GM08714 (cell line): ENCODE measurements around the gene KLF2.

Experiments
- H3K4me3 ChIP-seq: fragments of 200-500 bp; sonication (Bioruptor generic); 2 replicates; pipeline ENCODE4 v1.5.1; 2014; ENCODE audit warnings: mild to moderate bottlenecking, low read length, inconsistent platforms
- ZNF274 ChIP-seq: IDR thresholded peaks from 2 replicates; pipeline ENCODE4 v1.6.1; 2012; ENCODE audit warnings: mild to moderate bottlenecking, low read depth, low read length

Gene KLF2

DNA sequence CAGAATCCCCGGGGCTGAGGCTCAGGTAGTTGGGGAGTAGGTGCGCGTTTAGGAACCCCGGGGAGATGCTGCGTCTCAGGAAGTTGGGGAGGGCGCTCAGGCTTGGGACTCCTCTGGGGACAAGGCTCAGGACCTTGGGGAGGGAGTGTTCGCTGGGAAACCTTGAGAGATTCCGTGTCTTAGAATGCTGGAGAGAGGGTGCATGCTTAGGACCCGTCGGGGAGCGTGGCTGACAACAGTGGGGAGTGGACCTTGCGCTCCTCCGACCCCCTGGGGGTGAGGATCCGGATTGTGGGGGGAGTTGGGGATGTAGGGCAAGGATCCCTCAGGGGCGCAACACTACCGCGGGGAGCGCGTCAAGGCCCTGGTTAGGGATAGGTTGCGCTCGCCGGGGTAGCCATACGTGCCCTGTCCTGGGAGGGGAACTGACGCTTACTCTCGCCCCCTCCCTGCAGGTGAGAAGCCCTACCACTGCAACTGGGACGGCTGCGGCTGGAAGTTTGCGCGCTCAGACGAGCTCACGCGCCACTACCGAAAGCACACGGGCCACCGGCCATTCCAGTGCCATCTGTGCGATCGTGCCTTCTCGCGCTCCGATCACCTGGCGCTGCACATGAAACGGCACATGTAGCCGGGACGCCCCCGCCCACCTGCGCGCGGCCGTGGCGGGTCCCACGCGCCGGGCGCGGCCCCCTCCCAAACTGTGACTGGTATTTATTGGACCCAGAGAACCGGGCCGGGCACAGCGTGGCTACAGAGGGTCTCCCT is 2.0 kb downstream of the KLF2 start:
- no peak for TF ChIP-seq ZNF274
- H3K4me3 ChIP-seq = peak overlapping the region; percentile 56; the same call in 1 of the 2 replicates

DNA sequence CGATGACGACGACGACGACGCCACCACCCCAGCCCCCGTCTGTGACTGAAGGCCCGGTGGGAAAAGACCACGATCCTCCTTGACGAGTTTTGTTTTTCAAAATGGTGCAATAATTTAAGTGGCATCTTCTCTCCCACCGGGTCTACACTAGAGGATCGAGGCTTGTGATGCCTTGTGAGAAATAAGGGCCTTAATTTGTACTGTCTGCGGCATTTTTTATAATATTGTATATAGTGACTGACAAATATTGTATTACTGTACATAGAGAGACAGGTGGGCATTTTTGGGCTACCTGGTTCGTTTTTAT is 2.5 kb downstream of the KLF2 start:
- no peak for TF ChIP-seq ZNF274
- H3K4me3 ChIP-seq = peak overlapping the region; percentile 56; the same call in 1 of the 2 replicates

DNA sequence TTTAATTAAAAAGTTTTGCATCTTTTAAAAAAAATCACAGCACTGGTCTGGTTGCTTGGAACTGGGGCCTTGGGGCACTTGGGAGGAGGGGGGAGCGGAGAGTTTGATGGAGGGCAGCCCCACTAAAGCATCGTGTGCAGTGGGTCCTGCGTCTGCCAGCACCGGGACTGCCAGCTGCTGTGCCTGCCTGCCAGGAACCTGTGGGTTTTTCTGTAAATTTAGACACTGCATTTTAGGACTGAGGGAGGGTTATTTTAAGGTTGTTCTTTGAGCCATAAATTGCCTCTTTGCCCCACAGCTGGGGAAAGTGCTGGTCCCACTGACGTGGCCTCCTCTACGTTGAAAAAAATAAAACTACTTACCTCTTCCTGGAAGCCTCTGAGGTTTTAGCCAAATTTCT is 2.9 kb downstream of the KLF2 start:
- H3K4me3 ChIP-seq = peak overlapping the region; percentile 1; the same call in 1 of the 2 replicates
- TF ChIP-seq ZNF274 = no peak

DNA sequence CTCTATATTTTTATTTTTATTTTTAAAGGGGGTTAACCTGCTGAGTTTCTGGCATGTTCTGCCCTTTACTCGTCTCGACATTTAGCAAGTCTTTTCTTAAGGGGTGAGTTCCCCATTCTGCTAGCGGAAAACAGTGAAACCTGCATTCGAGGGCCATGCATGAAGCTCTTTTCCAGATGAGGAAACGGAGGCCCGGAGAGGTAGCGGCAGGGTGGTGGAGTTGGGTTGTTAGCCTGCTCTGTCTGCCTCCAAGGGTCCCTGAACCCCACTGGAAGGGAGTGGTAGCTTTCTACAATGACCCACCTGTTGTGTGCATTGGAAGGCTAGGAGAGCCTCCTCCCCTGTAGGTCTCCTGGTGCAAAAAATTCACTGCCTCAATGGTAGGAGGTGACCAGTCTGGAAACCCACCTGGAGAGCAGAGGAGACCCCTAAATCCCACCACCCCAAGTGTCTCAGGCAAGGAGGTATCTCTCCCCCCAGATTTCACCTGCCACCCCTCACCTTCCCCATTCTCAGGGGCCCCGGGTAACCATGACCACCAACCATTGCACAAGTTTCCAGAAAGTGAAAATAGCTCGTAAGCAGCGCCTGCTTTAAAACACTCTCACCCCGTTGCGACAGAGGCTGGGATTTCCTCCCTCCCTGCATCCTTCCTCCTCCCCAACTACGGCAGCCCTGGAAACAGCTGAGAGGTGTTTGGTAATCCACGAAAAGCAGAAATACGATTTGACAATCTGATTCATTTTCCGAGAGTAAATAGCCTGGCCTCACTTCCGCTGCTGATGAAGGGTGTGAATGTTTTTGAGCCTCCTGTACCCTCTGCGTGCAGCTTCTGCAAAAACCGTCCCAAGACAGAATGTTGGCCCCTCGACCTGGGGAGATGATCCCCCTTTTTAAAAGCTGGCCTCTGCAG is 3.5 kb downstream of the KLF2 start:
- H3K4me3 ChIP-seq = peak overlapping the region; percentile 1; the same call in 1 of the 2 replicates
- TF ChIP-seq ZNF274 = no peak

GRCh38 chr19:16328824-16329482 is 4.3 kb downstream of the KLF2 start:
- peak overlapping the region; percentile 1; the same call in 1 of the 2 replicates for H3K4me3 ChIP-seq
- no peak for TF ChIP-seq ZNF274

- no peak overlapping the region for H3K4me3 ChIP-seq
- TF ChIP-seq ZNF274 = no peak
These were observed 5.8 kb downstream of the KLF2 start for GRCh38 chr19:16330368-16330801.

DNA sequence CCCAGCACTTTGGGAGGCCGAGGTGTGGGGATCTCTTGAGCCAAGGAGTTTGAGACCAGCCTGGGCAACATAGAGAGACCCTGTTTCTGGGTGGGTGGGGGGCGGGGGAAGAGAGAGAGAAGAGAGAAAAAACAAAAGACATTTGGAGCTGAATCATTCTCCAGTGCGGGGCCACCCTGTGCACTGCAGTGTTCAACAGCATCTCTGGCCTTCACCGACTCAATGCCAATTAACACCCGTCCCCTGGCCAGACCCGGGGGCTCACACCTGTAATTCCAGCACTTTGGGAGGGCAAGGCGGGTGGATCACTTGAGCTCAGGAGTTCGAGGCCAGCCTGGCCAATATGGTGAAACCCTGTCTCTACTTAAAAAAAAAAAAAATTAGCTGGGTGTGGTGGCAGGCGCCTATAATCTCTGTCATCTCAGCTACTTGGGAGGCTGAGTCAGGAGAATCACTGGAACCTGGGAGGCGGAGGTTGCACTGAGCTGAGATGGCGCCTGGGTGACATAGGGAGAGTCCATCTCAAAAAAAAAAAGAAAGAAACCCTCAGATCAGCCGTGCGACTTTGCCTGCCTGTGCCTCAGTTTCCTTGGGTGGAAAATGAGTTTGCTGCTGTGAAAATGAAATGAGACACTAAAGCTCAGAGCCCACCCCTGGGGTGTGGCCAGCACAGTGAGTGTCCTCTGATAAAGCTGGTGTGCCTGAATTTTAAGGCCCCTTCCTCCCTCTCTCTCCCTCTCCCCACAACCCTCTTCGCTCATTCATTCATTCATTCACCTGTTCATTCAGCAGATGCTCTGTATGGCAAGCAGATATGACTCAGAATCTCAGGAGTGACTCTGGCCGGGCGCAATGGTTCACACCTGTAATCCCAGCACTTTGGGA is 6.4 kb downstream of the KLF2 start:
- no peak overlapping the region for H3K4me3 ChIP-seq
- no peak for TF ChIP-seq ZNF274

- no peak overlapping the region for H3K4me3 ChIP-seq
- TF ChIP-seq ZNF274 = no peak
These were observed 8.5 kb downstream of the KLF2 start for GRCh38 chr19:16333001-16333586.

GRCh38 chr19:16334411-16334810 is 9.8 kb downstream of the KLF2 start:
- no peak for TF ChIP-seq ZNF274
- no peak overlapping the region for H3K4me3 ChIP-seq

- no peak for TF ChIP-seq ZNF274
- H3K4me3 ChIP-seq = no peak overlapping the region
These were observed 10.6 kb downstream of the KLF2 start for GRCh38 chr19:16335226-16335625.

DNA sequence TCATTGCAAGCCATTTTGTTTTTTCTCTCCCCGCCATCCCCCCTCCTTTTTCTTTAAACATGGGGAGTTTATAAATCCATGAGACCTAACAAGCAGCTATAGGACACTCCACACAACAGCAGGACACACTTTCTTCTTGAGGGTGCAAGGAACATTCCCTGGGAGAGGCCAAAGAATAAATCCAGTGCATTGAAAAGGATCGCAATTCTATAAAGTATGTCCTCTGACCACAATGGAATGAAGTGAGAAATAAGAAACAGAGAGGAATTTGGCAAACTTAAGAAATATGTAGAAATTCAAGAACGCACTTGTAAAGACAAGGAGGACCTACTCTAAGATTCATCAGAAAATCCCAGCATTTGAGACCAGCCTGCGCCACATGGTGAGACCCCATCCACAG is 11.9 kb downstream of the KLF2 start:
- no peak overlapping the region for H3K4me3 ChIP-seq
- no peak for TF ChIP-seq ZNF274

- no peak for TF ChIP-seq ZNF274
- no peak overlapping the region for H3K4me3 ChIP-seq
These were observed 13.3 kb downstream of the KLF2 start for GRCh38 chr19:16337809-16338469.
